Uterus (tissue), 2 donors: ENCODE results near the gene SNX27.
A peak's percentile ranks its signal among the peaks of the same experiment; 100 is the strongest.

Experiments
- POLR2A ChIP-seq, 2 donors: fragments of 450-650 bp; IDR thresholded peaks; one replicate each; pipeline ENCODE4 v1.6.1; 2016; ENCODE audit warnings: antibody characterized with exemption in 2 of 2, mild to moderate bottlenecking in 1 of 2, moderate library complexity in 1 of 2
- TF ChIP-seq, protein P1 (sequence below), 4 experiments: fragments of 200-600 bp in 2 of 4; fragments of 450-650 bp in 2 of 4; sonication (generic) in 2 of 4; IDR thresholded peaks; one replicate each; pipeline ENCODE4 v1.5.1; 2016 to 2019; ENCODE audit warnings: antibody characterized with exemption in 4 of 4, mild to moderate bottlenecking in 2 of 4, moderate library complexity in 1 of 4

DNA sequence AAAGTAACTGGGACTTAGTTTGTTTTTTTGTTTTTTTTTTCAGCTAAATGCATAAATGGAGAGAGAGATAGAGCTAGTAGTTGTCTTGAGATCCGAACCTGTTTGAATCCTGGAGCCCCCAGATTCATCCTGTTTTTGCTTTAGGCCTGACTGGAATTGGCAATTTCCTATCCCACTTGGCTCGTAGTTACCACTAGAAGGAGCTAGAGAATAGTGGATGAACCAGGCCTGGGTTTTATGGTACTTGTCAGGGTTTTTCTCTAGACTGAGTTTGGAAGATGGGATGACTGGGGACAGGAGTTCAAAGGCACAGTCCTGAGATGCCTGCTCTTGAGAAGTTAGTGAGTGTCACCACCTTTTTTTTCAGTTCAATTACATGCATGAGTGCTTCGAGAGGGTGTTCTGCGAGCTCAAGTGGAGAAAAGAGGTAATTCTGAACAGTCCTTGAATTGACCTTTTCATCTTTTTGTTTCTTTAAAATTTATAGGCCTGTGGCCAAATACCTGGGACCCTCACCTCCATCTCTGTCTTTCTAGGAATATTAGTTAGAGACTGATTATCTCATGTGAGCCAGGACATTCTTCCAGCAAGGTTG, 81.3 kb downstream of the SNX27 start:
- no peak for TF ChIP-seq POLR2A (IDR thresholded peaks at IDR 0.05)
- TF ChIP-seq, protein P1, sequence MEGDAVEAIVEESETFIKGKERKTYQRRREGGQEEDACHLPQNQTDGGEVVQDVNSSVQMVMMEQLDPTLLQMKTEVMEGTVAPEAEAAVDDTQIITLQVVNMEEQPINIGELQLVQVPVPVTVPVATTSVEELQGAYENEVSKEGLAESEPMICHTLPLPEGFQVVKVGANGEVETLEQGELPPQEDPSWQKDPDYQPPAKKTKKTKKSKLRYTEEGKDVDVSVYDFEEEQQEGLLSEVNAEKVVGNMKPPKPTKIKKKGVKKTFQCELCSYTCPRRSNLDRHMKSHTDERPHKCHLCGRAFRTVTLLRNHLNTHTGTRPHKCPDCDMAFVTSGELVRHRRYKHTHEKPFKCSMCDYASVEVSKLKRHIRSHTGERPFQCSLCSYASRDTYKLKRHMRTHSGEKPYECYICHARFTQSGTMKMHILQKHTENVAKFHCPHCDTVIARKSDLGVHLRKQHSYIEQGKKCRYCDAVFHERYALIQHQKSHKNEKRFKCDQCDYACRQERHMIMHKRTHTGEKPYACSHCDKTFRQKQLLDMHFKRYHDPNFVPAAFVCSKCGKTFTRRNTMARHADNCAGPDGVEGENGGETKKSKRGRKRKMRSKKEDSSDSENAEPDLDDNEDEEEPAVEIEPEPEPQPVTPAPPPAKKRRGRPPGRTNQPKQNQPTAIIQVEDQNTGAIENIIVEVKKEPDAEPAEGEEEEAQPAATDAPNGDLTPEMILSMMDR (IDR thresholded peaks at IDR 0.05), result peak in 2 of 4 experiments; percentile 21 to 32
